Loucy (cell line): ENCODE results near the gene MPPED2.

Experiments
- EZH2phosphoT487 ChIP-seq: fragments of 200-600 bp; IDR thresholded peaks from 2 replicates; pipeline ENCODE4 v1.6.1; 2018; ENCODE audit warnings: antibody characterized with exemption, mild to moderate bottlenecking, moderate library complexity, borderline replicate concordance
- TF ChIP-seq, protein P1 (sequence below): fragments of 200-600 bp; sonication (generic); conservative IDR thresholded peaks from 2 replicates; pipeline ENCODE4 v1.5.1; 2014; ENCODE audit warnings: mild to moderate bottlenecking, antibody characterized with exemption, low read length

- TF ChIP-seq, protein P1, sequence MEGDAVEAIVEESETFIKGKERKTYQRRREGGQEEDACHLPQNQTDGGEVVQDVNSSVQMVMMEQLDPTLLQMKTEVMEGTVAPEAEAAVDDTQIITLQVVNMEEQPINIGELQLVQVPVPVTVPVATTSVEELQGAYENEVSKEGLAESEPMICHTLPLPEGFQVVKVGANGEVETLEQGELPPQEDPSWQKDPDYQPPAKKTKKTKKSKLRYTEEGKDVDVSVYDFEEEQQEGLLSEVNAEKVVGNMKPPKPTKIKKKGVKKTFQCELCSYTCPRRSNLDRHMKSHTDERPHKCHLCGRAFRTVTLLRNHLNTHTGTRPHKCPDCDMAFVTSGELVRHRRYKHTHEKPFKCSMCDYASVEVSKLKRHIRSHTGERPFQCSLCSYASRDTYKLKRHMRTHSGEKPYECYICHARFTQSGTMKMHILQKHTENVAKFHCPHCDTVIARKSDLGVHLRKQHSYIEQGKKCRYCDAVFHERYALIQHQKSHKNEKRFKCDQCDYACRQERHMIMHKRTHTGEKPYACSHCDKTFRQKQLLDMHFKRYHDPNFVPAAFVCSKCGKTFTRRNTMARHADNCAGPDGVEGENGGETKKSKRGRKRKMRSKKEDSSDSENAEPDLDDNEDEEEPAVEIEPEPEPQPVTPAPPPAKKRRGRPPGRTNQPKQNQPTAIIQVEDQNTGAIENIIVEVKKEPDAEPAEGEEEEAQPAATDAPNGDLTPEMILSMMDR, result no peak
- no peak for TF ChIP-seq EZH2phosphoT487
These were observed 58.6 kb downstream of the MPPED2 start for GRCh38 chr11:30527566-30527965.
